DMS79 (cell line): ENCODE measurements around the gene MARCKSL1.
"Not testable (repeated sequence)": the region's sequence is repeated elsewhere in the genome, so short reads cannot be mapped to it uniquely, and the experiment has no call there.

Experiments
- DNase-seq: peaks from one replicate; lab custom pipeline; 2025; lab: John Stamatoyannopoulos, UW

Gene MARCKSL1

GRCh38 chr1:32289256-32289655, 46.8 kb downstream of the MARCKSL1 start:
- no peak for DNase-seq

- DNase-seq, result no peak
These were observed 49.3 kb downstream of the MARCKSL1 start for GRCh38 chr1:32286763-32287162.

- no peak for DNase-seq
These were observed 50.4 kb downstream of the MARCKSL1 start for GRCh38 chr1:32285658-32286057.

GRCh38 chr1:32284777-32285176, 51.3 kb downstream of the MARCKSL1 start:
- DNase-seq, result not testable (repeated sequence)
